22Rv1 (cell line): Measurements from ENCODE around the gene HACD3.

ENCODE experiments used
- ZFX ChIP-seq: fragments of 450-650 bp; IDR thresholded peaks from 2 replicates; pipeline ENCODE4 v1.6.1; 2017; ENCODE audit warnings: antibody characterized with exemption, borderline replicate concordance
- TF ChIP-seq, protein P1 (sequence below): fragments of 450-650 bp; IDR thresholded peaks from 2 replicates; pipeline ENCODE4 v1.5.1; 2017; ENCODE audit warnings: mild to moderate bottlenecking

DNA sequence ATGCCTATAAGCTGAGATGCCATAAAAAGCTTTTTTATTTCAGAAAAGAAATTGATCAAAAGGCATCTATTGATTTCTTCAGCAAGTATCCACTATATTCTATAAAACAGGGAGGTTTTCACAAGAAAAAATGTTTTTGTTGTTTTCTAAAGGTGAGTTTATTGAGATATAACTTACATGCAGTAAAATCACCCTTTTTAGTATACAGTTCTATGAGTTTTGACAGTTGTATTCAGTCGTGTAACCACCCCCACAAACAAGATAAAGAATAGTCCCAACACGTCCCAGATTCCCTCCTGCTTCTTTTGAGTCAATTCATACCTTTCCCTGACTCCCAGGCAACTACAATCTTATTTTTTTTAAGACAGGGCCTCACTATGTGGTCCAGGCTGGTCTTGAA lies 72.9 kb downstream of the HACD3 start:
- TF ChIP-seq, protein P1, sequence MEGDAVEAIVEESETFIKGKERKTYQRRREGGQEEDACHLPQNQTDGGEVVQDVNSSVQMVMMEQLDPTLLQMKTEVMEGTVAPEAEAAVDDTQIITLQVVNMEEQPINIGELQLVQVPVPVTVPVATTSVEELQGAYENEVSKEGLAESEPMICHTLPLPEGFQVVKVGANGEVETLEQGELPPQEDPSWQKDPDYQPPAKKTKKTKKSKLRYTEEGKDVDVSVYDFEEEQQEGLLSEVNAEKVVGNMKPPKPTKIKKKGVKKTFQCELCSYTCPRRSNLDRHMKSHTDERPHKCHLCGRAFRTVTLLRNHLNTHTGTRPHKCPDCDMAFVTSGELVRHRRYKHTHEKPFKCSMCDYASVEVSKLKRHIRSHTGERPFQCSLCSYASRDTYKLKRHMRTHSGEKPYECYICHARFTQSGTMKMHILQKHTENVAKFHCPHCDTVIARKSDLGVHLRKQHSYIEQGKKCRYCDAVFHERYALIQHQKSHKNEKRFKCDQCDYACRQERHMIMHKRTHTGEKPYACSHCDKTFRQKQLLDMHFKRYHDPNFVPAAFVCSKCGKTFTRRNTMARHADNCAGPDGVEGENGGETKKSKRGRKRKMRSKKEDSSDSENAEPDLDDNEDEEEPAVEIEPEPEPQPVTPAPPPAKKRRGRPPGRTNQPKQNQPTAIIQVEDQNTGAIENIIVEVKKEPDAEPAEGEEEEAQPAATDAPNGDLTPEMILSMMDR: no peak
- TF ChIP-seq ZFX: no peak
